ENCODE data around the gene MYO1B.

Gene MYO1B

GRCh38 chr2:191314697-191315364, 69.6 kb downstream of the MYO1B start:
- no peaks in the 10 kb centered on the region for H3K9me3 ChIP-seq (ENCODE audit: insufficient read depth, low read length)
- TF ChIP-seq SUZ12 (IDR thresholded peaks at IDR 0.05; ENCODE audit: extremely low read depth, insufficient read depth, insufficient read length) (no peak), YY1 (IDR thresholded peaks at IDR 0.05; ENCODE audit: insufficient read depth, insufficient read length) (no peak)
- DNase-seq (ENCODE audit: low read depth, low spot score), result no peak
- H3K9ac ChIP-seq (ENCODE audit: insufficient read length, low read depth), result no peak overlapping the region
- no peaks in the 10 kb centered on the region for H3K27me3 ChIP-seq (ENCODE audit: insufficient read depth, insufficient read length)
- H3K36me3 ChIP-seq (ENCODE audit: insufficient read depth, insufficient read length, low read length), result no peaks in the 10 kb centered on the region
- H3K4me1 ChIP-seq (ENCODE audit: insufficient read depth, insufficient read length), result no peaks in the 10 kb centered on the region
- H3K4me3 ChIP-seq (ENCODE audit: insufficient read length, low read depth), result no peak overlapping the region

GRCh38 chr2:191315365-191315752, 70.2 kb downstream of the MYO1B start:
- no peaks in the 10 kb centered on the region for H3K36me3 ChIP-seq (ENCODE audit: insufficient read depth, insufficient read length, low read length)
- TF ChIP-seq SUZ12 (IDR thresholded peaks at IDR 0.05; ENCODE audit: extremely low read depth, insufficient read depth, insufficient read length), result no peak
- TF ChIP-seq YY1 (IDR thresholded peaks at IDR 0.05; ENCODE audit: insufficient read depth, insufficient read length), result no peak
- no peak for TF ChIP-seq ZNF274 (IDR thresholded peaks at IDR 0.05; ENCODE audit: low read depth, low read length)
- no peaks in the 10 kb centered on the region for H3K27me3 ChIP-seq (ENCODE audit: insufficient read depth, insufficient read length)
- H3K4me3 ChIP-seq (ENCODE audit: insufficient read length, low read depth), result no peak overlapping the region
- DNase-seq (ENCODE audit: low read depth, low spot score), result no peak
- H3K4me1 ChIP-seq (ENCODE audit: insufficient read depth, insufficient read length), result no peaks in the 10 kb centered on the region
- no peaks in the 10 kb centered on the region for H3K9me3 ChIP-seq (ENCODE audit: insufficient read depth, low read length)
- no peak overlapping the region for H3K9ac ChIP-seq (ENCODE audit: insufficient read length, low read depth)

- no peaks in the 10 kb centered on the region for H3K4me1 ChIP-seq (ENCODE audit: insufficient read depth, insufficient read length)
- H3K9ac ChIP-seq (ENCODE audit: insufficient read length, low read depth), result no peak overlapping the region
- H3K9me3 ChIP-seq (ENCODE audit: insufficient read depth, low read length), result no peaks in the 10 kb centered on the region
- H3K36me3 ChIP-seq (ENCODE audit: insufficient read depth, insufficient read length, low read length), result no peaks in the 10 kb centered on the region
- DNase-seq (ENCODE audit: low read depth, low spot score), result no peak
- H3K27me3 ChIP-seq (ENCODE audit: insufficient read depth, insufficient read length), result no peaks in the 10 kb centered on the region
- TF ChIP-seq SUZ12 (IDR thresholded peaks at IDR 0.05; ENCODE audit: extremely low read depth, insufficient read depth, insufficient read length) (no peak), YY1 (IDR thresholded peaks at IDR 0.05; ENCODE audit: insufficient read depth, insufficient read length) (no peak), ZNF274 (IDR thresholded peaks at IDR 0.05; ENCODE audit: low read depth, low read length) (no peak)
- H3K4me3 ChIP-seq (ENCODE audit: insufficient read length, low read depth), result no peak overlapping the region
These were observed 71.2 kb downstream of the MYO1B start for GRCh38 chr2:191316246-191316994.

- no peak for TF ChIP-seq ZNF274 (IDR thresholded peaks at IDR 0.05; ENCODE audit: low read depth, low read length)
- no peak for TF ChIP-seq SUZ12 (IDR thresholded peaks at IDR 0.05; ENCODE audit: extremely low read depth, insufficient read depth, insufficient read length)
- TF ChIP-seq YY1 (IDR thresholded peaks at IDR 0.05; ENCODE audit: insufficient read depth, insufficient read length), result no peak
- no peak overlapping the region for H3K4me3 ChIP-seq (ENCODE audit: insufficient read length, low read depth)
- no peaks in the 10 kb centered on the region for H3K36me3 ChIP-seq (ENCODE audit: insufficient read depth, insufficient read length, low read length)
- no peaks in the 10 kb centered on the region for H3K27me3 ChIP-seq (ENCODE audit: insufficient read depth, insufficient read length)
- no peaks in the 10 kb centered on the region for H3K4me1 ChIP-seq (ENCODE audit: insufficient read depth, insufficient read length)
- H3K9me3 ChIP-seq (ENCODE audit: insufficient read depth, low read length), result no peaks in the 10 kb centered on the region
- no peak for DNase-seq (ENCODE audit: low read depth, low spot score)
- H3K9ac ChIP-seq (ENCODE audit: insufficient read length, low read depth), result no peak overlapping the region
These were observed 73.0 kb downstream of the MYO1B start for GRCh38 chr2:191318037-191318728.

- peak; percentile 27 for DNase-seq (ENCODE audit: low read depth, low spot score)
These were observed 73.5 kb downstream of the MYO1B start for GRCh38 chr2:191318729-191319078.

GRCh38 chr2:191319186-191319585, 74.0 kb downstream of the MYO1B start:
- Histone ChIP-seq H3K4me1 (ENCODE audit: insufficient read depth, insufficient read length) (no peaks in the 10 kb centered on the region), H3K36me3 (ENCODE audit: insufficient read depth, insufficient read length, low read length) (no peaks in the 10 kb centered on the region), H3K9me3 (ENCODE audit: insufficient read depth, low read length) (peaks cover 7% of the 10 kb centered on the region), H3K27me3 (ENCODE audit: insufficient read depth, insufficient read length) (no peaks in the 10 kb centered on the region), H3K4me3 (ENCODE audit: insufficient read length, low read depth) (no peak overlapping the region), H3K9ac (ENCODE audit: insufficient read length, low read depth) (no peak overlapping the region)
- TF ChIP-seq YY1 (IDR thresholded peaks at IDR 0.05; ENCODE audit: insufficient read depth, insufficient read length), result no peak
- no peak for TF ChIP-seq ZNF274 (IDR thresholded peaks at IDR 0.05; ENCODE audit: low read depth, low read length)
- no peak for TF ChIP-seq SUZ12 (IDR thresholded peaks at IDR 0.05; ENCODE audit: extremely low read depth, insufficient read depth, insufficient read length)
- DNase-seq (ENCODE audit: low read depth, low spot score), result no peak

More at GRCh38 chr2:191318729-191319078, 73.5 kb downstream of the MYO1B start:
- Histone ChIP-seq H3K9ac (ENCODE audit: insufficient read length, low read depth) (no peak overlapping the region), H3K4me1 (ENCODE audit: insufficient read depth, insufficient read length) (no peaks in the 10 kb centered on the region), H3K4me3 (ENCODE audit: insufficient read length, low read depth) (no peak overlapping the region), H3K9me3 (ENCODE audit: insufficient read depth, low read length) (peaks cover 2% of the 10 kb centered on the region), H3K27me3 (ENCODE audit: insufficient read depth, insufficient read length) (no peaks in the 10 kb centered on the region), H3K36me3 (ENCODE audit: insufficient read depth, insufficient read length, low read length) (no peaks in the 10 kb centered on the region)
- TF ChIP-seq ZNF274 (IDR thresholded peaks at IDR 0.05; ENCODE audit: low read depth, low read length) (no peak), YY1 (IDR thresholded peaks at IDR 0.05; ENCODE audit: insufficient read depth, insufficient read length) (no peak), SUZ12 (IDR thresholded peaks at IDR 0.05; ENCODE audit: extremely low read depth, insufficient read depth, insufficient read length) (no peak)

GRCh38 chr2:191320881-191321280, 75.7 kb downstream of the MYO1B start:
- Histone ChIP-seq H3K9me3 (ENCODE audit: insufficient read depth, low read length) (peaks cover 15% of the 10 kb centered on the region), H3K9ac (ENCODE audit: insufficient read length, low read depth) (no peak overlapping the region), H3K4me3 (ENCODE audit: insufficient read length, low read depth) (no peak overlapping the region), H3K27me3 (ENCODE audit: insufficient read depth, insufficient read length) (no peaks in the 10 kb centered on the region), H3K4me1 (ENCODE audit: insufficient read depth, insufficient read length) (no peaks in the 10 kb centered on the region), H3K36me3 (ENCODE audit: insufficient read depth, insufficient read length, low read length) (peaks cover 6% of the 10 kb centered on the region)
- TF ChIP-seq SUZ12 (IDR thresholded peaks at IDR 0.05; ENCODE audit: extremely low read depth, insufficient read depth, insufficient read length), result no peak
- no peak for TF ChIP-seq YY1 (IDR thresholded peaks at IDR 0.05; ENCODE audit: insufficient read depth, insufficient read length)
- no peak for TF ChIP-seq ZNF274 (IDR thresholded peaks at IDR 0.05; ENCODE audit: low read depth, low read length)
- no peak for DNase-seq (ENCODE audit: low read depth, low spot score)
